ENCODE data around the gene WDR27.

The WDR27 gene

GRCh38 chr6:169701954-169702839 is at the start of gene WDR27, which contains the start of gene C6orf120:
Gene WDR27, minus strand, starts transcription at chr6:169702029. Its CDS starts 13,024 bp downstream, at chr6:169689005.
Gene C6orf120, plus strand, starts transcription at chr6:169702126. Its CDS starts 334 bp downstream, at chr6:169702460.
- DNase-seq (ENCODE audit: low read depth), result peak; percentile 97

GRCh38 chr6:169746556-169746955 is 44.7 kb upstream of the WDR27 start:
- no peak for DNase-seq (ENCODE audit: low read depth)

GRCh38 chr6:169745405-169745804 is 43.6 kb upstream of the WDR27 start:
- DNase-seq (ENCODE audit: low read depth), result no peak

- DNase-seq (ENCODE audit: low read depth), result no peak
These were observed 39.5 kb upstream of the WDR27 start for GRCh38 chr6:169741344-169741743.

GRCh38 chr6:169738976-169739529 is 37.2 kb upstream of the WDR27 start:
- no peak for DNase-seq (ENCODE audit: low read depth)

DNA sequence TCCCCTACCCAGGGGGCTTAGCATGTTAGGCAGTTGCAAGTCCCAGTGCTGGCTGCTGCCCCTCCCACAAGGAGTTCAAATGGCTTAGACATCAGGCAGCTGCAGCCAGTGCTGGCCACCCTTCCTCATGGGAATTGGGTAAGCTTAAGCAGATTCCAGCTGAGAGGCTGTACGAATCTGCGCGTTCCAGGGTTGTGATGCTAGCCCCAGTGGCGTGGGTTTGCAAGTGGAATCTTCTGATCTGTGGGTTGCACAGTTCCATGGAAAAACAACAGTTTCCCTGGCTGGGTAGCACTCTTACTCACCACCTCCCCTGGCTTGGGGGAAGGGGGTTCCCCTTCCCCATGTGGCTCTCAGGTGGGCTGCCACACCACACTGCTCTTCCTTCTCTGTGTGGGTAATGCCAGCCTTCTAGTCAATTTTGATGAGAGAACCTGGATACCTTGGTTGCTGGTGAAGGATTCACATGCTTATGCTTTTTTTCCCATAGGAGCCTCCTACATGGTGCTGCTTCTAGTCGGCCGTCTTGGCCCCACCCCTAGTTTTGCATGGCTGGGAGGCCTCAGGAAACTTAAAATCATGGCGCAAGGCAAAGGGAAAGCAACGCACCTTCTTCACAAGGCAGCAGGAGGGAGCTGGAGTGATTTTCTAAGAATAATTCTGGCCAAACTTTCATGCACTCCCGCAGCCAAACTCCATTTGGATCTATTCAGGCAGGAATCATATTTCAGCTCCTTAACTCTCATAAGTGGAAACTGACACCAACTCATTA is 36.6 kb upstream of the WDR27 start:
- no peak for DNase-seq (ENCODE audit: low read depth)

- no peak for DNase-seq (ENCODE audit: low read depth)
These were observed 28.1 kb upstream of the WDR27 start for GRCh38 chr6:169729961-169730360.

DNA sequence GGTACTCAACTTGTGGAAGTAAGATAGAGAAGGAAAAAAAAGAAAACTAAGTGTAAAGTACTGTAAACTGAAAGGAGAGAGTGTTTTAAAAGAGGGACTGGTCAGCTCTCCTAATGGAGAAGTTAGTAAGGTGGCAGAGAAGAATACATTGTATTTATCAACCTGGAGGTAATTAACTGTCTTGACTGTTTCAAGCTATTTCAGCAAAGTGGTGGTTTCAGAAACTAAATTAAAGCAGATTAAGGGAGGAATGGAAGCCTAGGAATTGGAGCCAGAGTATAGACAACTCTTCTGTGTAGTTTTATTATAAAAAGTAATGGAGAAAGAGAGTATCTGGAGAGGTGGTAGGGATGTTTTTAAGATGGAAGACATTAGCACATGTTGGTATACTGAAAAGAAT is 25.1 kb upstream of the WDR27 start:
- DNase-seq (ENCODE audit: low read depth), result no peak

DNA sequence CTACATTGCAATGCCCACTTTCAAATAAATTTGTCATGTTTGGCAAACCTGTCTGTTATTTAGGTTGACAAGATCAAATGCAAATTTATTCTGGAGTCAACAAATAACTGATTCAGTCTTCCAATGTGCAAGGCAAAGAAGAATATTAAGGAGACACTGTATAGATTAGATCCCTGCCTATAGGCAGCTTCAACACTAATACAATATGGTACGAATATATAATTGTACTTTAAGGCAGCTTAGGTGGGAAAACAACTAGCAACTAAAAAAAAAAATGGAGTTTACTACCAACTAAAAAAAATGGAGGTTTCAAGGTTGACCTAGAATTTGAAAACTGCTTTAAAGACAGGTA is 24.2 kb upstream of the WDR27 start:
- DNase-seq (ENCODE audit: low read depth), result no peak

DNA sequence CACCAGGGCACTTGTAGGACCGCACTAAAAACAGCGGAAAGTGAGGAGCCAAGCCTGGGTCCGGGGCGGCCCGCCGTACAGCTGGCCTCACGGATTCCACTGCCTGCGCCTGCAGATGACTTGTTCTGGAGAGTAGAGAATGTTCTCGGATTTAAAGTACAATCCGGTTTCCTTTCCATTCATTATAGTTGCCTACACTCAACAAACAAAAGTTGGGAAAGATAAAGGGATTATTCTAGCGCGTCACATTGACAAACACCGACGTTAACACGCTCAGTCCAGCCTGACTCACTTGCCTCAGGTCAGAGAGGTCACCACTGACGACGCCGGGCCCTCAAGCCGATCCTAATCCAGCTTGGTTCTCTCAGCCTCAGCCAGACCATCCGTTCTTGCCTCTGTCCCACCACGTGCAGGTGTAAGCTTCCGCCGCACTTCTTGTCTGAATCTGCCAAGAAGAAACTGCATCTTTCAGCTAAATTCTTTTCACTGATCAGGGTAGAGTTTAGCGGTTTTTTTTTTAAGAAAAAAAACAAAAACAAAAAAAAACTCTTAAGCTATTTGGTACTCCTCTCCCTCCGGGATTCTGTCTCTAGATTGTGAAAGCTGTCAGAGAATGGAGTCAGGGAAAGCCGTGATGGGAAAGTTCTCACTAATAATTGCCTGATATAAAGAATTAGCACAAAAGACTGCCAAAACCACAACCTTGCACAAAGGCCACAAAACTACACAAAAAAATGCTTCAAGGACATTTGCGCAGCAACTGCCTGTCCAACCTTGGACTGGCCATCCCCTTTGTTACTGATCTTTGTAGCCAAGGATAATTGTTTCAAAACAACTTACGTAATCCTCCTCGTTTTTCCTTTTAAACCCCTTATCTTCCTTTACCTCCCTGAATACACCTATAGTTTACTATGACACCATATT is 23.6 kb upstream of the WDR27 start:
- DNase-seq (ENCODE audit: low read depth), result peak; percentile 11

GRCh38 chr6:169724494-169725124 is 22.8 kb upstream of the WDR27 start, which contains the start of gene PHF10:
Gene PHF10, minus strand, starts transcription at chr6:169724500. Its CDS starts 569 bp downstream, at chr6:169723931.
- peak; percentile 70 for DNase-seq (ENCODE audit: low read depth)

DNA sequence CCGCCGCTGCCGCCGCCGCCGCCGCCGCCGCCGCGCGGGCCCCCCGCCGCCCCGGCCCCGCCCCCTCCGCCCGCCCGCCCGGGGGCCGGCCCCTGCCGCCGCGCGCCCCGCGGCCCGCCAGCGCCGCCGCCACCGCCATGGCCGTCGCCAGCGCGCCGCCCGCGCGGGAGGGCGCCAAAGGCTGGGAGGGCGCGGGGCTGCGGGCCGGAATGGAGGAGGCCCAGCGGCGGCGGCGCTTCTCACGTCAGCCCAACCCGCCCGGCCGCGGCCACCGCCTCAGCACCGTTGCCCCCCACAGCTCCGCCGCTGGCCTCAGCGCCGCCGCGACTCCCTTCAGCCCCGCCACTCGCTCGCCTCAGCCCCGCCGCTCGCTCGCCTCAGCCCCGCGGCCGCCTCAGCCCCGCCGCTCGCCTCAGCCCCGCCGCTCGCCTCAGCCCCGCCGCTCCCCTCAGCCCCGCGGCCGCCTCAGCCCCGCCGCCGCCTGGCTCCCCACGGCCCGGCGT is 22.2 kb upstream of the WDR27 start:
- peak; percentile 15 for DNase-seq (ENCODE audit: low read depth)

DNA sequence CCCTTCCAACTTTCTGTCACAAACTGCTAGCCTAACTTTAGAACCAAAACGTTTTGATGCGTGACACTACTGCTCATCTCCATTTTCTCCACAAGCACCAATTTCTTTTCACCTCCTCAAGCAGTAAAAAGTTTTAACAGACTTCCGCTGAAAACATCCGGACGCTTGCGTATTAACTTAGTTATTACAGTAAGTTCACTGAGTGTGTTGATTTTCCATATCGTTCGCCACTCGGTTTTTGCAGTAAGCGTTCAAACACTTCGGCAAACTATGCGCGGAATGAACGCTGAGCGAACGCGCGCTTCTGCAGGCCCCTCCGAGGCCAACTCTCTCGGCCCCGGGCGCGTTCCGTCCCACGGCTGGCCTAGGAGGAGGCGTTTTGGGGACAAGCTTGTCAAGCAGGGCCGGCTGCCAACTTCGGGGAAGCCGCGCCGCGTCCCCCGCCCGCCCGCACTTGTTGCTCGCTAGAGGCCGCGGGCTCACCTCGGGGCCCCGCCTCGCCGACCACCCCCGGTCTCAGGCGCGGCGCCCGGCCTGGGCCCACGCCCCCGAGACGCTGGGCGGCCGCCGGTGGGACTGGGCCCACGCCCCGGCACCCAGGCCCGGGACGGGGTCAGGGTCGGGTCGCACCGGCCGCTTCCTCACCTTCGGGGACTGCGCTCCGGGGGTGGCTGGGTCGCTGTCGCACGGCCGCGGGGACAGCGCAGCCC is 21.5 kb upstream of the WDR27 start:
- peak; percentile 48 for DNase-seq (ENCODE audit: low read depth)

DNA sequence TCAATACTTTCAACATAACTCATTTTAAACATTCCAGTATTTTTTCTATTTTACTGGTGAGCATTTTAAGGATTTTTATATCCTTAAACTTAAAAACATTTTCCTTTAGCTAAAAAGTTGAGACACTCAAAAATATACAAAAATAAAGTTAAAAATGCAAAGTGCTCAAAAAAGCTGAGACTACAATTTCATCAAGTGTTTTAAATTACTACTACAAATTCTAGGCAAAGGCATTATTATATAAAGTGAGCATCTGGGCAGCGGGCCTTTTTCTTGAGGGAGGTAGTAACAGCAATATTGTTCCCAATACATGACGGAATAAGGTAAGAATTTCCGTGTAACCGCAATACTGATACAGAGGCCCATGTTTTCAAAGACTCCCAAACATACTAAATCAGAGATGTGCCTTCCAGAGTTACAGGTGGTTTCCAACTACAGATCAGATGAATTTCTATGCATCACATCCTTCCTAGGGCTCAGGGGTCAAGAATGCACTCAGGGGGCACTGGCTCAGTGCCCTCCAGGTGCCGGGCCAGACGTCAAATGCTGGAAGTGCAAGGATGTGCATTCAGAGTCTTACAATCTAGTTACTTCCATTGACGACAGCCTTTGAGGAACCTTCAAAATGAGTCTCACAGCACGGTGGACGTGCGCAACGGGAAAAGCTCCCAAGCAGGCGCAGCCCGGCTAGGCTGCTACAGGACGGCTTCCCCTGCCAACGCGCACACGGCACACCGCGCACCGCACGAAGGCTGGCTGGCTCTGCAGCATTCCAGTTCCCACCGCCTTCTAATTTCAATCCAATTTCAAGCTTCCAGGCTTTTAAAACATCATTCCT is 20.8 kb upstream of the WDR27 start:
- peak; percentile 10 for DNase-seq (ENCODE audit: low read depth)

- DNase-seq (ENCODE audit: low read depth), result no peak
These were observed 18.5 kb upstream of the WDR27 start for GRCh38 chr6:169720207-169720855.

GRCh38 chr6:169719117-169719516 is 17.3 kb upstream of the WDR27 start:
- no peak for DNase-seq (ENCODE audit: low read depth)

DNA sequence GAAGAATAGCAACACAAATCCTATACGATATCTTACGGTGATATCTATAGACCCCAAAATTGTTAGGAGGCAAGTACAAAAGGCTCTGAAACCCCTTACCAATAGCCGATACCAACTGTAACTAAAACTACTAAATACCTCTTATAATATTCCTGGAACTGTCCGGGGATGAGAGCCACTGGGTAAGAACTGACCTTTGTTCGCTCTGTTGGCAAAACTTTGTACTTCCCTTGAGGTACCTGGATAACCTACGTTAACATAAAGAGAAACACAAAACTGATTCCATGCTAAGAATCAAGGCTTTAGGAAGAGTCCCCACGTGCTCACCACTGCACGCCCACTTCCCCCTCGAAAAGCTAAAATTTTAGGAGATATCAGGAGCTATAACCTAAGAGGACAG is 12.8 kb upstream of the WDR27 start:
- no peak for DNase-seq (ENCODE audit: low read depth)

DNA sequence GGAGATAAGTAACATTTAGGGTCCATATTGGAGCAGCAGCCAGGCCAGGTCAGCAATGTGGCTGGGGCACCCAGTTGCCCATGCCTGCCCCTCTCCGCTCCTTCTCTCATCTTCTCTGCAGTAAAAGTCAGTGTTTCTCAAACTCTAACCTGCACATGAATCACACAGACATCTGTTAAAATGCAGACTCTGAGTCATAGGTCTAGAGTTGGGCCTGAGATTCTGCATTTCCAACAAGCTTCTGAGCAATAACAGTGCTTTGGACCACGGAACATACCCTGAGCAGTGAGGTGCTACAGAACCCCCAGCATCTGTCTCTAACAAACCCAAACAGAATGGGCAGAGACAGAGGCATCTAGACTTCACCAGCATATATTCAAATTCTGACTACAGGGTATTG is 12.3 kb upstream of the WDR27 start:
- DNase-seq (ENCODE audit: low read depth), result no peak

DNA sequence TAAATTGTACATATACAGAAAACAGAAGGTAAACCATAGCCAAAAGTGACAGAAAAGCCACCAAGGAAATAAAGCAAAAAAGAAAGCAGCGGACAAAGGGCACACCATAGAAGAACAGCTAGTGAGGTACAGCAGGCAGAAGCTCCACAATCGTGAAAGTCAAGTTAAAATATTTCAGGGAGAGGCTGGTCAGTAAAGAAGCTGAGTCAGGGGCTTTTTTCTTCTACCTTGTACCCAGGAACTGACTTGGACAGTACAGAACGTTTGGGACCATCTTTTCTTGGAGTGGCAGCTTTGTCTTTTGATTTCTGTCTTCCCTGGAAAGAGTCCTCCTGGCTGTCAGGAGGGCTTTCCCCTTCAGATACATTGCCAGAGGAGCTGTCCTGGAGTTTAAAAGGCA is 8.2 kb upstream of the WDR27 start:
- DNase-seq (ENCODE audit: low read depth), result no peak
